ENCODE results near the gene UQCC5.

Gene UQCC5

GRCh38 chr3:52519445-52520140 lies 16.8 kb upstream of the UQCC5 start:
- no peak for DNase-seq (ENCODE audit: insufficient read length)
- no peak for FAIRE-seq

GRCh38 chr3:52520141-52520667 lies 16.2 kb upstream of the UQCC5 start:
- DNase-seq (ENCODE audit: insufficient read length) = no peak
- TF ChIP-seq POLR2A (IDR thresholded peaks at IDR 0.05; ENCODE audit: low read depth, low read length) = no peak
- TF ChIP-seq TAF1 (IDR thresholded peaks at IDR 0.05; ENCODE audit: borderline replicate concordance, low read depth, low read length) = no peak
- no peak for TF ChIP-seq POLR2AphosphoS5 (IDR thresholded peaks at IDR 0.05; ENCODE audit: low read depth, low read length)
- FAIRE-seq = no peak

More at GRCh38 chr3:52519445-52520140, 16.8 kb upstream of the UQCC5 start:
- TF ChIP-seq POLR2AphosphoS5 (IDR thresholded peaks at IDR 0.05; ENCODE audit: low read depth, low read length) (no peak), POLR2A (IDR thresholded peaks at IDR 0.05; ENCODE audit: low read depth, low read length) (no peak), TAF1 (IDR thresholded peaks at IDR 0.05; ENCODE audit: borderline replicate concordance, low read depth, low read length) (no peak)

GRCh38 chr3:52520716-52521487 lies 15.5 kb upstream of the UQCC5 start:
- DNase-seq (ENCODE audit: insufficient read length) = no peak
- TF ChIP-seq TAF1 (IDR thresholded peaks at IDR 0.05; ENCODE audit: borderline replicate concordance, low read depth, low read length) (no peak), POLR2A (IDR thresholded peaks at IDR 0.05; ENCODE audit: low read depth, low read length) (no peak)
- no peak for FAIRE-seq

DNA sequence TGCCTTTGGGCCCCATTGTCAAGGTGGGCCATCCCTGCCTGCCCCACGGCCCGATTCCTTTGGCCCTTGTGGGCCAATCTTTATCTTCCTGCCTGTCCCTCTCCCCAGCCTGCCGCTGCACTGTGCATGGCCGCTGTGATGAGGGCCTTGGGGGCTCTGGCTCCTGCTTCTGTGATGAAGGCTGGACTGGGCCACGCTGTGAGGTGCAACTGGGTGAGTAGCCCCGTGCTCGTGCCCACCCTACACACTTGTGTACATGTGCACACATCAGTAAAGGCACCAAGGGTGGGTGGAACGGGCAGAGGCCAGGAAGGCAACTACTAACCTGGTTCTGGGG lies 14.9 kb upstream of the UQCC5 start:
- DNase-seq (ENCODE audit: insufficient read length) (no peak), FAIRE-seq (no peak)
- TF ChIP-seq TAF1 (IDR thresholded peaks at IDR 0.05; ENCODE audit: borderline replicate concordance, low read depth, low read length) (no peak), POLR2AphosphoS5 (IDR thresholded peaks at IDR 0.05; ENCODE audit: low read depth, low read length) (no peak), POLR2A (IDR thresholded peaks at IDR 0.05; ENCODE audit: low read depth, low read length) (no peak)

DNA sequence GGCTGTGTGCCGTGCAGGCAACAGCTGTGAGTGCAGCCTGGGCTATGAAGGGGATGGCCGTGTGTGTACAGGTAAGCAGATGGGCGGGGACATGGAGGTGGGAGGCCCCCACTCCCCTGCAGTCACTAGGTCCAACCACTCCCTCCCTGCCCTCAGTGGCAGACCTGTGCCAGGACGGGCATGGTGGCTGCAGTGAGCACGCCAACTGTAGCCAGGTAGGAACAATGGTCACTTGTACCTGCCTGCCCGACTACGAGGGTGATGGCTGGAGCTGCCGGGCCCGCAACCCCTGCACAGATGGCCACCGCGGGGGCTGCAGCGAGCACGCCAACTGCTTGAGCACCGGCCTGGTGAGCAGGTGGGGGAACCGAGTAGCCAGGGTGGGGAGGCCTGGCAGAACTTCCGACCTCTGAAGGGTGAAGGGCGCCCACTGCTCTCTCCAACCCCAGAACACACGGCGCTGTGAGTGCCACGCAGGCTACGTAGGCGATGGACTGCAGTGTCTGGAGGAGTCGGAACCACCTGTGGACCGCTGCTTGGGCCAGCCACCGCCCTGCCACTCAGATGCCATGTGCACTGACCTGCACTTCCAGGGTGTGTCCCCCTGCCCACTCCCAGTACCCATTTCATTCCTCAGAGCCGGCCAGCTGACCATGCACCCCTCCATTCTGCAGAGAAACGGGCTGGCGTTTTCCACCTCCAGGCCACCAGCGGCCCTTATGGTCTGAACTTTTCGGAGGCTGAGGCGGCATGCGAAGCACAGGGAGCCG lies 14.3 kb upstream of the UQCC5 start:
- TF ChIP-seq POLR2AphosphoS5 (IDR thresholded peaks at IDR 0.05; ENCODE audit: low read depth, low read length) (no peak), TAF1 (IDR thresholded peaks at IDR 0.05; ENCODE audit: borderline replicate concordance, low read depth, low read length) (no peak), POLR2A (IDR thresholded peaks at IDR 0.05; ENCODE audit: low read depth, low read length) (no peak)
- DNase-seq (ENCODE audit: insufficient read length) = no peak
- FAIRE-seq = no peak

DNA sequence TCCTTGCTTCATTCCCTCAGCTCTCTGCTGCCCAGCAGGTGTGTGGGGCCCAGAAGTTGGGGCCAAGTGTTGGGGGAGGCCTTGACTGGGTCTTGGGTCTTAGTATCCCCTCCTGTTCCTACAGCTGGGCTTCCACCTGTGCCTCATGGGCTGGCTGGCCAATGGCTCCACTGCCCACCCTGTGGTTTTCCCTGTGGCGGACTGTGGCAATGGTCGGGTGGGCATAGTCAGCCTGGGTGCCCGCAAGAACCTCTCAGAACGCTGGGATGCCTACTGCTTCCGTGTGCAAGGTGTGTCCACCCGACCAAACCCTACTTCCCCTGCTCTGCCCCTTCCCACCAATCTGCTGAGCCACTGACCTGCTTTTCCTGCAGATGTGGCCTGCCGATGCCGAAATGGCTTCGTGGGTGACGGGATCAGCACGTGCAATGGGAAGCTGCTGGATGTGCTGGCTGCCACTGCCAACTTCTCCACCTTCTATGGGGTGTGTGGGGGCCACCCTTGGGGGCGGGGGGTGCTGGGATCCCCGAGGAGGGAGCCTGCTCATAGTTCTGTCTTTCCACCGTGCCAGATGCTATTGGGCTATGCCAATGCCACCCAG lies 13.7 kb upstream of the UQCC5 start:
- DNase-seq (ENCODE audit: insufficient read length) = no peak
- TF ChIP-seq POLR2A (IDR thresholded peaks at IDR 0.05; ENCODE audit: low read depth, low read length) (no peak), TAF1 (IDR thresholded peaks at IDR 0.05; ENCODE audit: borderline replicate concordance, low read depth, low read length) (no peak), POLR2AphosphoS5 (IDR thresholded peaks at IDR 0.05; ENCODE audit: low read depth, low read length) (no peak)
- no peak for FAIRE-seq

- DNase-seq (ENCODE audit: insufficient read length) (no peak), FAIRE-seq (no peak)
- TF ChIP-seq TAF1 (IDR thresholded peaks at IDR 0.05; ENCODE audit: borderline replicate concordance, low read depth, low read length) (no peak), POLR2A (IDR thresholded peaks at IDR 0.05; ENCODE audit: low read depth, low read length) (no peak), POLR2AphosphoS5 (IDR thresholded peaks at IDR 0.05; ENCODE audit: low read depth, low read length) (no peak)
These were observed 12.8 kb upstream of the UQCC5 start for GRCh38 chr3:52523386-52524257.

- DNase-seq (ENCODE audit: insufficient read length) = no peak
- no peak for TF ChIP-seq TAF1 (IDR thresholded peaks at IDR 0.05; ENCODE audit: borderline replicate concordance, low read depth, low read length)
- no peak for TF ChIP-seq POLR2AphosphoS5 (IDR thresholded peaks at IDR 0.05; ENCODE audit: low read depth, low read length)
- no peak for TF ChIP-seq POLR2A (IDR thresholded peaks at IDR 0.05; ENCODE audit: low read depth, low read length)
- FAIRE-seq = no peak
These were observed 12.1 kb upstream of the UQCC5 start for GRCh38 chr3:52524258-52524751.

DNA sequence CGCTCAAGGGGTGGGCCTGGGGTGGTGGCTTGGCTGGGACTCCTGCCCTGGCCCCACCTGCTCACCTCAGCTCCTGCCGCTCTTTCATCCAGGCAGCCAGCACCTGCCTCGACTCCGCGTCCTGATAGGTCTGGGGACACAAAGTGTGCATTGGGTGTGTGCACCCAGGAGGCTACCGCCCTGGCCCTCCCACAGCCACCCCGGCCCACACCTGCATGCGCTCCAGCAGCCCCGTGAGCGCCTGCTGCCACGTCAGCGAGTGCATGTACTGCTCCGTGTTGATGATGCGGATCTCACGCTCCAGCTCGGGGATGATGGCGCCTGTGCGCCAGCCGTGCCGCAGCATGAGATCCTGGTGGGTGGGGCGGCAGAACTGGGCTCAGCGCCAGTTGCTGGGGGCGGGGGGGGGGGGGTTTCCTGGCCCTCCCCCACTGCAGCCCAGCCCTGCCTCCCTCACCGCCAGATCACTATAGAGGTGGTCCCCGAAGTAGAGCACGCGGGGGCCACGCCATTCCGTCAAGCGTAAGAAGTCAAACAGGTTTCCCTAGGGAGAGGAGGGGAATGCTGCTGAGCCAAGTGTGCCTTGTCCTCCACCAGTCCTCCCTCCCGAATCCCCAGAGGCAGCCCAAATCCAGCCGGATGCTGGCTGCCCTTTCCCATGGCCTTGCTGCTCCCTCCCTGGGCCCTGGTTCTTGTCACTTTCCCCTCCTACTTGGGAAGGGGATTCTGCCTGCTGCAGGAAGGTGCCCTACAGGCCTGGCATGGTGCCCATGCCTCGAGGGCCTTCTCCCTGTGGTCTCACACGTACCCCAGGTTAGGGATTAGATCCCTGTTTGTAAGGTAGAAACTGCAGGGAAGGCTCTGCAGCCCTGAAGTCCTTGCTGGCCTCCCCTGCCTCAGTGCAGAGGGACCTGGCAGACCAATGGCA lies 11.4 kb upstream of the UQCC5 start:
- TF ChIP-seq TAF1 (IDR thresholded peaks at IDR 0.05; ENCODE audit: borderline replicate concordance, low read depth, low read length) = no peak
- FAIRE-seq (no peak), DNase-seq (ENCODE audit: insufficient read length) (no peak)
